ENCODE results near the gene EIF2B2.
A peak's percentile ranks its signal among the peaks of the same experiment; 100 is the strongest.
"Not testable (repeated sequence)": the region's sequence is repeated elsewhere in the genome, so short reads cannot be mapped to it uniquely, and the experiment has no call there.

The EIF2B2 gene

DNA sequence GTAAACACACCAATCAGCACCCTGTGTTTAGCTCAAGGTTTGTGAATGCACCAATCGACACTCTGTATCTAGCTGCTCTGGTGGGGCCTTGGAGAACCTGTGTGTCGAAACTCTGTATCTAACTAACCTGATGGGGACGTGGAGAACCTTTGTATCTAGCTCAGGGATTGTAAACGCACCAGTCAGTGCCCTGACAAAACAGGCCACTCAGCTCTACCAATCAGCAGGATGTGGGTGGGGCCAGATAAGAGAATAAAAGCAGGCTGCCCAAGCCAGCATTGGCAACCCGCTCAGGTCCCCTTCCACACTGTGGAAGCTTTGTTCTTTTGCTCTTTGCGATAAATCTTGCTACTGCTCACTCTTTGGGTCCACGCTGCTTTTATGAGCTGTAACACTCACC, 6.9 kb upstream of the EIF2B2 start:
- DNase-seq = not testable (repeated sequence)

DNA sequence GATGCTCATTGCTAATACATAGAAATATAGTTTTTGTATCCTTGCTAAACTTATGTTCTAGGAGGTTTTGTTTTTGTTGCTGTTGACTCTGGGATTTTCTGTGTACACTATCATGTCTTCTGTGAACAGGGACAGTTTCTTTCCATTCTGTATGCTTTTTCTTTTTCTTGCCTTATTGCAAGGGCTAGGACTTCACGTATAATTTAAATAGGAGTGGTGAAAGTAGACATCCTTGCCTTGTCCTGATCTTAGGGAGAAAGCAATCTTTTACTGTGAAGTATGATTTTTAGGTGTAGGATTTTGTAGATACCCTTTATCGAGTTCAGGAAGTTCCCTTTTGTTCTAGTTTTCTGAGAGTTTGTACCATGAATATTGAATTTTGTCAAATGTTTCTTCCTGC, 1.5 kb upstream of the EIF2B2 start:
- DNase-seq = no peak

DNA sequence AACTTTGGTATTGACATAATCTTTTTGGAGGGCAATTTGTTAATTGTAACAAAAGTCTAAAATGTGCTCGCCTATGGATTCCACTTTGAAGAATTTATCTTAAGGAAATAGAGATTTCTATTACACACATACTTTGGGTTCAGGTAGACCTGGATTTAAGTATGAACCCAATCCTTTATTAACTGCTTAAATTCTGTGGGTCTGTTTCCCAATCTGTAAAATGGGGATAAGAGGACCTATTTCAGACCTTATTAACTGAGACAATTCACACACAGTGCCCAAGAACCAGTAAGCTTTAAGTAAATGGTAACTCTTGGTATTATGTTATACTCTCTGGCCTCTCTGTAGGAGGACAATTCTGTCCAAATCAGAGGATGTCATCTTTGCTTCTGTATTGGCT, 822 bp upstream of the EIF2B2 start:
- DNase-seq = no peak

DNA sequence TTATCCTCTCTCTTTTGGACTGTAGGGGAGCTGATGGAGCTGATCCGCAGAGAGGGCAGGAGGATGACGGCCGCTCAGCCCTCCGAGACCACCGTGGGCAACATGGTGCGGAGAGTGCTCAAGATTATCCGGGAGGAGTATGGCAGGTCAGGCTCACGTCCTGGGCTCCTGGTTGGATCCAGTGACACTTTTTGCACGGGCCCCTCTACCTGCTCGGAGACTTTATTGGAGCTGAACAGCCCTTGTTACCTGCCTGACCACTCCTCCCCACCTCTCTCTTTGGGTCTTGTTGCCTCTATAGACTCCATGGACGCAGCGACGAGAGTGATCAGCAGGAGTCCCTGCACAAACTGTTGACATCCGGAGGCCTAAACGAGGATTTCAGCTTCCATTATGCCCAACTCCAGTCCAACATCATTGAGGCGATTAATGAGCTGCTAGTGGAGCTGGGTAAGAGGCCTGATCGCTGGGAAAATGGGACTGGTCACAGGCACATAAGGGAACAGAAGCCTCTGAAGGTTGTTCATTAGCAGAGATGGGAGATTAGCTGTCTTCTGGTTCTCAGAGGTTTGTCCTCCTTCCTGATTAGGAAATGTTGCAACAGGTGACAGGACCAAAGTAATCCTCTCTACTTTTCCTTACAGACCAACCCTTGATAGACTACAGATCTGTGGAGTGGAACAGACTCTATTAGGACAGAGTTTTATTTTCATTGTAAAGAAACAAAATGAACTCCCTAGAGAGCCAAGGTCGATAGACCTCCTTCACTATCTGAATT, 718 bp downstream of the EIF2B2 start:
- no peak for DNase-seq

DNA sequence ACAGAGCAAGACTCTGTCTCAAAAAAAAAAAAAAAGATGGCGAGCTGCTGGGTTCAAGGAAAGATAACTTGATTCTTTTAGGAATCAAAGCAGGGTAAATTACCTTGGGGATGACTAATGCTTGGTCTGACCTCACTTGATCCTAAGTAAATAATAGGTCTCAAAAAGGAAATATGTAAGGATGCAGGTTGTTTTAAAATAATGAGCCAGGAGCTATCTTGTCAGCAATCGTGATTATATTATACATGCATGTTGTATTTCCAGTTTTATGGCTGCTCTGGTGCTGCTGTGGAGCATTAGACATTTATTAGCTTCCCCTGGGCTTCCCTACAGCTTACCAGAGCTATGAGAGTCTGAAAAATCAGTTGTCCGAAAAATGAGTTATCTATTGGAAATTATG, 2.6 kb downstream of the EIF2B2 start:
- no peak for DNase-seq

DNA sequence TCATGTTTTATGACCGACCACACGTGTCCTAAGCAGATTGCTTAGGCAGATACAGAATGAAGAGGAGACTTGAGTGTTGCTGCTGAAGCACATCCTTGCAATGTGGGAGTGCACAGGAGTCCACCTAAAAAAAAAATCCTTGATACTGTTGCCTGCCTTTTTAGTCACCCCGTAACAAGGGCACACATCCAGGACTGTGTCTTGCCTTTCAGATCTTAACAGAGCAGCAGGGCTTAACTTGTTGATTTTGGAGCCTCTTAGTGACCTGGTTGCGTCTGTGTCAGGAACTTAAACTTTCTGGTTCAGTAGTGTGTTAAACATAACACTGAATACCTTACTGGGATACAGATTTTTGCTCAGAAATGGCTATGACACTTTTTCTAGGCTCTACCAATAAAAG, 6.5 kb downstream of the EIF2B2 start:
- no peak for DNase-seq

DNA sequence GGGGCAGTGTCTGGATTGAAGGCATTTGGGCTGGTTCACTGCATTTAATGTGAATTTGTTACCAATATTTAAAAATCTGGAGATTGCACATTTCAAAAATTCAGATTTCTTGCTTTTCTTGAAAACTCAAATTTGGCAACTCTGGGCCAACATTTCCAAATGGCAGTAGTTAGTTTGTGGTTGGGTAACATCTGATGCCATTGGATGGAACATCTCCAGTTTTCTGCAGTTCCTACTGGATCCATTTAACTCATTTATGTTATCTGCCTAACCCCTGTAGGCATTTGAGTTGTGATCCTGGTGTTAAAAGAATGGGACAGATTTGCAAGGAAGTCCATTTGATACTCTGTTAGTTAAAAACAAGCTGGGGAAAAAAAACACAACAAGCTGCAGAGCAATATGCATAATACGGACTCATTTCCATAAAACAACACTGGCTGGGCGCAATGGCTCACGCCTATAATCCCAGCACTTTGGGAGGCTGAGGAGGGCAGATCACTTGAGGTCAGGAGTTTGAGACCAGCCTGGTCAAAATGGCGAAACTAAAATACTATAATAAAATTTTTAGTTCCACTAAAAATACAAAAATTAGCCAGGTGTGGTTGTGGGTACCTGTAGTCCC, 7.9 kb downstream of the EIF2B2 start:
- DNase-seq = no peak

DNA sequence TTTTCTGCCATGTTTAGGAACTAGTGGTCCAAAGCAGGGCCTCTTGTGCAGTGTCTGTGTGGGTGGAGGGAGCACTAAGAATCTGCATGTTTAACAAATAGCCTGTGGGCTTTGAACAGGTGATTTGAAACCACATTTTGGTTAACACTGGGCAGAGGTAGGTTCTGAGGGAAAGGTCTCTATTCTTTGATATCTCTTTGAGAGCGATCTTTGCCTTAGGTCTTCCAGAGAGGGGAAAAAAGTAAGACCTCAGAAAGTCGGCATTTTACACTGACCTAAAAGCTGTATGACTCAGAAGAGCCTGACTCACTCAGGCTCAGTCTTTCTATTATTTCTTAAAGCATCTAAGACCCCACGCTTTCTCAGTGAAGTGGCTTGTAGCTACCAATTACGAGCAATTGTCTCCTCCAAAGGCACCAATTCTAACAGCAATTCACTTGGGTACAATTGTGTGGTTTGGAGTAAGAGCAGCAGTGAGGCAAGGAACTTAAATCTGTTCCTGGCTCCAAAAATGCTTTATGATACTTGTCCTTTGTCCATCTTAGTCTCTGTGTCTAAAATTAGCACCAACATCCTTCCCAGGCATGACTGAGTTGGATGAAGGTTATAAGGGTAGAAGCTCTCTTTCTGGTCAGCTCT, 8.8 kb downstream of the EIF2B2 start:
- DNase-seq = peak in 1 of 2 experiments; percentile 40

DNA sequence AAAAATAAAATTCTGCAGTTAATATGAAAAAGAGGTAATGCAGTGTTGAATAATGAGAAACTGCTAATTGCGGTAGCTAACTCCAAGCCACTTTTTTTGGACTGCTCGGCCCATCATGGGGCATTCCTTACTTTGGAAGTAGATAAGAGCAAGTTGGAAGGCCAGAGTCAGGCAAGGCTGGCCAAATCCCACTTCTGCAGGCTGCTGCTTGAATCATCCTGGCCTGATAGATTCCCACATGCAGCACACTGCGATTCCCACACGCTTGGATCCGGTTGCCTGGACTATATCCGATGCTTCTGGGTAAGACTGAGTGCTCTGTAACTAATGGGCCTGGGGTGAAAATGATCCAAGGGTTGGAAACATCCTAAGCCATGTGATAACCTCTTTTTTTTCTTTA, 10.6 kb downstream of the EIF2B2 start:
- DNase-seq = no peak

DNA sequence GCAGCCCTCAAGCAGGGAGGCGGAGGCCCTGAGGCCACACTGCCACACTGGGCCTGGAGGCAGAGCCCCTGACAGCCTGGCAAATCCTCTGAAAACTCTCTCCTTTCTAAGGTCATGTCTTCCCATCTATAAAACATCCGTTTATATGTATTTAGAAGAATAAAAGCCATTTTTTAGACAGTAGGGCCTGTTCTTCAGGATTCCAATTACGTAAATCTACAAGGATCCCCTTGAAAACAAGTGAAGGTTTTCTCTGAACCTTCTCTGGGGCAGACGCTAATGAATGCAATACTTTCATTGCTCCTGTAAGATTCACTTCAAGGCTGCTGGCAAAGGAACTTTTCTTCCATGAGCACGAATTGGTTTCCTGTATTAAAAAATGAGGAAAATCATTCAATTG, 12.8 kb downstream of the EIF2B2 start:
- DNase-seq = no peak

DNA sequence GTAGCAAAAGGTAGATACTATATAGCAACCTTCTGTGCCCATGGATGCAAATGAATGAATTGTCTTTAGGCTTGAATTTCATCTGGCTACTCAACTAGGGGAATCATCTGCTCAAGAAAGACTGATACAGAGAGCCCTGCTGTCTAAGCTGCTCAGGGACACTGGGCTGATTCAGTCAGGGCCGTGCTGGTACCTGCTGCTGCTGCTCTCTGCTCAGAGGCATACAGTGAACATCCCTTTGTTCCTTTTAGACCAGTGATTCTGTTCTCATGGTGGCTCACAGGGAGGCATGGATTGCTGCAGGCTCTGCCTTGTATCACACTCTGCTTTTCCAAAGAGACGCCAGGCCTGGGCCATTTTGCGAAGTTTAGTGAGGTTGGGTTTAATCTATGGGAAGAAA, 14.1 kb downstream of the EIF2B2 start:
- DNase-seq = no peak

DNA sequence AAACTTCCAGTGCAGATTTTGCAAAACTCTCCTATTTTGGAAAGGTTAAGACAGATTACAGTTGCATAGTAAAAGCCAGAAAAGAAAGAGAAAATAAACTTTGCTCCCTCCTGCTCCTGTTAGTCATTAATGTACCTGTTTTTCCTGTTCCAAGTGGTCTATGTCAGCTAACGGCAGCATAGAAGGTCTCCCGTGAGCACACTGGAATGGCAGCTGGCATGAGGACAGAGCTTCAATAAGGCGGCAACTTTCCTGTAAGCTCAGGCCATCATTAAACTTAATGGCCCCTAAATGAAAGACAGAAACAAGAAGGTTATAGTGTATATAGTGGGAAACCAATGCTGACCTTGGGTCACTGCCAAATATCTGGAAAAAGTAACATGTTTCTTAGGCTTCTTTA, 16.0 kb downstream of the EIF2B2 start:
- no peak for DNase-seq

DNA sequence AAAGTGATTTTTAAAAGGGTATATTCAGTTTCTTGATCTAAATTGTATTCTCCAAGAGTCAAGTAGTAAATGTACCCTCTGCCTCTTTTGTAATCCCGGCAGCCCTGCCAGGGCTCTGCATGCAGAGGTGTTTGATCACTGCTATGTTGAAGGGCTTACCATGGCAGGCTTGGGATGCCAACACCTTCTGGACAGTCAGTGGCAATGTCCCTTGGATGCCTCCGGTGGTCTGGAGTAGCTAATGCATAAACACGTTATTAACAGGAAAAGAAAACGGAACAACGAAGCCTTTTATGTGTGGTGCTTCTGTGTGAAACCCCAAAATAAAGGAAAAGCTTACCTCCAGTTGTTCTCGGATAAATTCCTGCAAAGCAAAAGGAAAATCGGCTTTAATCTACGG, 19.9 kb downstream of the EIF2B2 start:
- peak in 1 of 2 experiments; percentile 13 for DNase-seq

DNA sequence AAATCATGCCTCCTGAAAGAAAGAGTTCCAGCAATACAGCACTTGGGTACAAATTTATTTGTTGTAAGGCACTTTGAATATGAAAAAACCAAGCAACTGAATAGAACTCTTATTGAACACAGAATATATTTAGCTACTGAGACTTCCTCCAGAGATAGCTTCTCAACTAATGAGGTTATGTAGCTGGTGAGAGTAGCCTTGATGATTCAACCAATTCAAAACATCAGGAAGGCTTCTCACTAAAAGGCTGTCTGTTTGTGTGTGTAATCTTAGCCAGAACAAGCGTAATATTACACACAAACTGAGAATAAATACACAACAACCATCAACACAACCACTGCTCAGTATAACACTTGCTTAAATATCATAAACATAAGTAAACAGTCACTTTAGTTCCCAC, 20.4 kb downstream of the EIF2B2 start:
- no peak for DNase-seq

DNA sequence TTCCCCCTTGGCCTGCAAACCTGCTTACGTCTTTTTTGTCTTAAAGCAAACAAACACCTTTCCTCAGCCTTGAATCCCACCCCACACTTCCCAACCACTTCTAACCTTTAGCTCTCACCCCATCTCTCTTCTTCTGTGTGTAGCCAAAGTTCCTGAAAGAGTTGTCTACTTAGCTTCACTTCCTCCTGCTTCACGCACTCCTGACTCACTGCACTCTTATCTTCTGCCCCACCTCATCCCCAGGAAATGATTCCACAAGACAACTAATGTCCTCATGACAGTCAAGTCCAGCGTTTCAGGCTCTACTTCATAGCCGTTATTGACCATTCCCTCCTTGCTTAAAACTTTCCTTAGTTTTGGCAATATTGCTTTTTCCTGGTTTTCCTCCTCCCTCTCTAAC, 22.4 kb downstream of the EIF2B2 start:
- peak in 1 of 2 experiments; percentile 24 for DNase-seq

DNA sequence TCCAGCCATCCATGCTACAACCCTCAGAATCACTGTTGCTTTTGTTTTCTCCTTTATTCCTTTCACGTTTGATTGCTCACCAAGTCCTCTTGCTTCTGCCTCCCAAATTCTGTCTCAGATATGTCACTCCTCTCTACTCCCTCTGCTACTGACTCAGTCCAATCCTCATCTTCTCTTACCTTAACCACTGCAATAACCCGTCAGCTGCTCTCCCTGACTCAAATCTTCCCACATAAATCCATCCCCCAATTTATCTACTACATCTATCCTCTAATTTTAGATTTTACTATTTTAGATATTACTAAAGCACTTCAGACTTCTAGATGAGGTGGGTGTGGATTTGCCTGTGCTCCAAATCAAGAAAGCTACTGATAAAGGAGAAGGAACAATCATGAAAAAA, 23.2 kb downstream of the EIF2B2 start:
- no peak for DNase-seq

DNA sequence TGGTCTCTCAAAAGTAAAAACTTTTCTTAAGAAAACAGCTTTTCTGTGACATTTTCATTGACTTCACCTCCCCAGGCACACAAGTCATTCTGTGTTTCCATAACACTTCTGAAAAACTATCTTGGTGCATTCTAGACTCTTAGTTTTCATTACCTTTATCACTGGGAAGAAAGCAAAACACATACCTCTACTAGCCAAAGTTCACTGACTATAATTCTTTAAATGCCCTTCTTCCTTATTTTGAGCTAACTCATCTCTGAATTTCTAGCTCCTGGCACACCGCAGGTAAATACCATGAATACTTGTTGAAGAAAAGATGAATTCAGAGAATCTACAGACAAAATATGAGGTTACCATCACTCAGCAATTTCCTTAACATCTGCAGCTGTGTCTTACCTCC, 27.4 kb downstream of the EIF2B2 start:
- DNase-seq = no peak

DNA sequence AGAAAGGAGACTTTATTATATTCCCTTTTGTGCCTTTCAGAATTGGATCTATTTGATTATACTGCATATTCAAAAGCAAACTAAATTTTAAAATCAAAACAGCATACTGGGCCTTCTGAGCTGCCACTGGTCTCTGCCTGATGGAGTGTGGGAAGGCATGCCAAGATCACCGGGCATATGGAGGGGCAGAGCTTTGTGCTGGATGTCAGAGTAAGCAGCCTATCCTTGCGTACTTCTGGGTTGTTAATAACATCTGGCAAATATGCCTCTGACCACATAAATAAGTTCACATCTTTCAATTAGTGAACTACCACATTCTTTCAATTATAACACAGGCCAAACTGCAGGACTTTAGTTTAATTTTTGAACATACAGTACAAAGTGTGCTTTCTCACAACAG, 30.2 kb downstream of the EIF2B2 start:
- DNase-seq = no peak

DNA sequence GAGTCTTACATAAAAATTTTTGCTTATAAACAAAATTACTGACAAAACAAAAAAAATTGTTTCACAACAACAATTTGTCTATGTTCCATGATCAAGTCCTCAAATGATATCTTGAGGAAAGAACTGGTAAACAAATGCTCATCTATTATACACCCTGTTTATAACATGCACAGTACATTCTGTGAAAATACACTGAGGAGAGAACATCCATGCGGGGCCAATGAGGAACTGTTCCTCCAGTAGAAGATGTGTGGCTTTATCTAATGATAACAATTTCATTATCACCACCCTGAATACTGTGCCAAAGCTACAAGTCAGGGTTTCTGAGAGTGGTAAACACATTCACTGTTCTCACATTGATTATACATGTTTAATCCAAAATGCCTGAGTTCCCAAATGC, 37.8 kb downstream of the EIF2B2 start:
- DNase-seq = no peak

DNA sequence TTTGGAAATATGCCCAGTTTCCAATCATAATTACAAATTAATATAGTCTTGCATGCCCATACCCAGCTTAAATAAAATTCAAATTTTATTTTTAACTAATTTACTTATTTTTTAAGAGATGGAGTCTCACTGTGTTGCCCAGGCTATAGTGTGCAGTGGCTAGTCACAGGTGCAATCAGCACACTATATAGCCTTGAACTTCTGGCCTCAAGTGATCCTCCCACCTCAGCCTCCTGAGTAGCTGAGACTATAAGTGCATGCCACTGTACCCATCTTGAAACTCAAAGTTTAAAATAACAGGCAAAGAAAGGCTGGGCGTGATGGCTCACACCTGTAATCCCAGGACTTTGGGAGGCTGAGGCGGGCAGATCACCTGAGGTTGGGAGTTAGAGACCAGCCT, 38.2 kb downstream of the EIF2B2 start:
- no peak for DNase-seq

DNA sequence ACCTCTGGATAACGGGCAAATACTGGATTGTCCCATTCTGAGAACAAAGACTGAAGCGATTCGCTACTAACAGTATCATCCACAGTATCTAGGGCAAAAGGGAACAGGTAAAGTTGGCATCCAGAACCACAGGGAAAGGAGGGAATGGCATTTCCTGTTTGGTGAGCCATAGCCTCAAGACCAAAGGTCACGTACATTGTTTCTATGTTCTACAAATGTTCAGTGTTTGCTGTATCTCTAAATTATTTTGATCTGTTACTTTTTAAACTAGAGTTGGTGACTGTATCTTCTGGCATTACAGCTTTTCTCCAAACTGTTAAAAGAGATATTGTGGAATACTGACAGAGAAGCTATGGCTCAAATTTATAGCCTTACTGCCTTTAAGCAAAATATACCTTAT, 38.9 kb downstream of the EIF2B2 start:
- DNase-seq = peak in 1 of 2 experiments; percentile 44

DNA sequence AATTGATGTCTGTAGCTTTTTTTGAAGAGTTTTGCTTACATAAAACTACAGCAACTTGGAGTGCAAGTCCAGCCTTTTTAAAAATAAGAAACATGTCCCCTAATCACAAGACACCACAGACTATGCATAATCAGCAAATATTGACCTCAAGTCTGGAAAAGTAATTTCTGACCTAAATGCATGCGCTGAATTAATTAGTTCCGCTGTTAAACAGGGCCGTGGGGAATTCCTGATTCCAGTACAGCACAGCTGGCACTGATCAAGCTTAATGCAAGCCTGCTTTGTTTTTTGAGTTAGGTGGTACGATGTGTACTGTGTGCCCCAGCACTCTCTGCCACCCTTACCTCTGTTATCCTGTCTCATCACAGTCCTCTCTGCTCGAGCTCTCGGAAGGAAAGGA, 39.3 kb downstream of the EIF2B2 start:
- DNase-seq = no peak

DNA sequence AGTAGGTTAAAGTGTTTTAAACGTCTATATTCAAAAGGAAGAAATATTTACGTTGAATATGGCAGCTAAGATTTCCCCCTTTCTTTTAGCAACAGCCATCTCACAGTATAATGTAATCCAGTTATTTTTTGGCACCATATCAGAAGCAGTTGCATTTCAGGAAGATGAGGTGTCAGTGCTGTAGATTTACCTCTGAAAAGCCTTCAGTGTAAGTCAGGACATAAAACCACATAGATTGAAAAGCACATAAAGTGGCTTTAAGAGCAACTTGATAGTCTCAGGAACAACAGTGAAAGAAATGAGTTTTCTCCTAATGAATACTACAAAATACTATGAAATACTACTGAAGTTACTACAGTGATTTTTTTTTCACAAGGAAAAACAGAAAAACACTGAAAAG, 41.6 kb downstream of the EIF2B2 start:
- peak in 1 of 2 experiments; percentile 45 for DNase-seq

DNA sequence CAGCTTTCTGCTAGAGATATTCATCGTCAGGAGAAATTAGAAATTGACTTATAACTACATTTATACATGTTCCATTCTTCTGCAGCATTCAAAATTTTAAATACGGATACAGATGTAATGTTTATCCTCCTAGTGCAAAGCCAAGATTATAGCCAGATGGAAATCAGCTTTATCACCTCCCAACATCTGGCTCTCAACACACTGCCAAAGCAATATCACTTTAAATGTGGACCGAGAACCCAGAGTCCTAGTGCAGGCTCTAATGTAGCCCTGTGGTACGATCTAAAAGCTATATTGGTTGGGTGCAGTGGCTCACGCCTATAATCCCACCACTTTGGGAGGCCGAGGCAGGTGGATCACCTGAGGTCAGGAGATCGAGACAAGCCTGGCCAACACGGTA, 42.0 kb downstream of the EIF2B2 start:
- no peak for DNase-seq
